GM19043 (cell line): ENCODE data around the gene TRPV4.

ENCODE experiments used
- ATAC-seq: cut with Tn5 transposase; IDR thresholded peaks from one replicate; pipeline ENCODE4 v1.9.1; 2021; ENCODE audit warnings: low read depth; ENCODE audit not compliant: unreplicated experiment

Gene TRPV4

GRCh38 chr12:109829667-109830066 lies 3.5 kb downstream of the TRPV4 start:
- no peak for ATAC-seq

- no peak for ATAC-seq
Observed at GRCh38 chr12:109828754-109829511, 4.3 kb downstream of the TRPV4 start.

GRCh38 chr12:109827566-109828550 lies 5.3 kb downstream of the TRPV4 start:
- no peak for ATAC-seq

GRCh38 chr12:109827080-109827479 lies 6.1 kb downstream of the TRPV4 start:
- ATAC-seq = no peak

- no peak for ATAC-seq
Observed at GRCh38 chr12:109824731-109825130, 8.5 kb downstream of the TRPV4 start.

- no peak for ATAC-seq
Observed at GRCh38 chr12:109822951-109823411, 10.2 kb downstream of the TRPV4 start.

- ATAC-seq = no peak
Observed at GRCh38 chr12:109822416-109822815, 10.8 kb downstream of the TRPV4 start.

GRCh38 chr12:109821968-109822367 lies 11.2 kb downstream of the TRPV4 start:
- ATAC-seq = no peak

GRCh38 chr12:109820816-109821381 lies 12.3 kb downstream of the TRPV4 start:
- ATAC-seq = no peak

- ATAC-seq = no peak
Observed at GRCh38 chr12:109818905-109819500, 14.2 kb downstream of the TRPV4 start.

GRCh38 chr12:109818253-109818652 lies 14.9 kb downstream of the TRPV4 start:
- no peak for ATAC-seq

GRCh38 chr12:109817627-109818231 lies 15.5 kb downstream of the TRPV4 start:
- no peak for ATAC-seq

- ATAC-seq = no peak
Observed at GRCh38 chr12:109816870-109817269, 16.3 kb downstream of the TRPV4 start.

- ATAC-seq = no peak
Observed at GRCh38 chr12:109815757-109816617, 17.2 kb downstream of the TRPV4 start.

GRCh38 chr12:109815225-109815624 lies 18.0 kb downstream of the TRPV4 start:
- ATAC-seq = no peak

GRCh38 chr12:109814600-109815150 lies 18.5 kb downstream of the TRPV4 start:
- no peak for ATAC-seq

GRCh38 chr12:109813810-109814416 lies 19.3 kb downstream of the TRPV4 start:
- no peak for ATAC-seq

- ATAC-seq = no peak
Observed at GRCh38 chr12:109811624-109811995, 21.6 kb downstream of the TRPV4 start.
